GM19452 (cell line): ENCODE results near the gene PTPRJ.
A peak's percentile ranks its signal among the peaks of the same experiment; 100 is the strongest.

Experiments used
- ATAC-seq: cut with Tn5 transposase; IDR thresholded peaks from one replicate; pipeline ENCODE4 v1.9.1; 2021; ENCODE audit not compliant: unreplicated experiment

Gene PTPRJ

GRCh38 chr11:48141475-48142122 is 161.2 kb downstream of the PTPRJ start:
- no peak for ATAC-seq

GRCh38 chr11:48142889-48143288 is 162.5 kb downstream of the PTPRJ start:
- no peak for ATAC-seq

- ATAC-seq, result no peak
These were observed 168.4 kb downstream of the PTPRJ start for GRCh38 chr11:48148749-48149148.

- ATAC-seq, result no peak
These were observed 169.9 kb downstream of the PTPRJ start for GRCh38 chr11:48150213-48150612.

- ATAC-seq, result no peak
These were observed 173.8 kb downstream of the PTPRJ start for GRCh38 chr11:48154151-48154550.

- ATAC-seq, result no peak
These were observed 181.9 kb downstream of the PTPRJ start for GRCh38 chr11:48161951-48162884.

GRCh38 chr11:48162885-48163268 is 182.5 kb downstream of the PTPRJ start:
- no peak for ATAC-seq

- no peak for ATAC-seq
These were observed 183.2 kb downstream of the PTPRJ start for GRCh38 chr11:48163360-48164100.

- ATAC-seq, result no peak
These were observed 184.5 kb downstream of the PTPRJ start for GRCh38 chr11:48164836-48165235.

GRCh38 chr11:48165426-48165825 is 185.1 kb downstream of the PTPRJ start:
- no peak for ATAC-seq

GRCh38 chr11:48167380-48167779 is 187.0 kb downstream of the PTPRJ start:
- ATAC-seq, result no peak

- ATAC-seq, result no peak
These were observed 188.5 kb downstream of the PTPRJ start for GRCh38 chr11:48168815-48169214.

GRCh38 chr11:48169259-48169658 is 188.9 kb downstream of the PTPRJ start:
- no peak for ATAC-seq

GRCh38 chr11:48169717-48170116 is 189.4 kb downstream of the PTPRJ start:
- no peak for ATAC-seq

- ATAC-seq, result no peak
These were observed 190.2 kb downstream of the PTPRJ start for GRCh38 chr11:48170241-48171233.

GRCh38 chr11:48172818-48173609 is 192.7 kb downstream of the PTPRJ start:
- ATAC-seq, result peak; percentile 85

GRCh38 chr11:48177661-48178060 is 197.3 kb downstream of the PTPRJ start:
- no peak for ATAC-seq

GRCh38 chr11:48180627-48181026 is 200.3 kb downstream of the PTPRJ start:
- no peak for ATAC-seq

- ATAC-seq, result no peak
These were observed 202.6 kb downstream of the PTPRJ start for GRCh38 chr11:48182860-48183526.
